Left ventricle myocardium inferior (tissue), 1 donor: Measurements from ENCODE around the gene CYP3A4. TPM values are rescaled to one million over a fixed set of nuclear protein-coding genes. Genes with fewer than 3 reads are reported as not detected.
"Not testable (repeated sequence)": the region's sequence is repeated elsewhere in the genome, so short reads cannot be mapped to it uniquely, and the experiment has no call there.

Experiments
- DNase-seq: peaks from one replicate; pipeline ENCODE4 v3.0.0-alpha.2; 2020
- H3K27ac ChIP-seq: fragments of 200-600 bp; replicated peaks from 2 replicates; pipeline ENCODE4 v1.8.0; 2021
- H3K27me3 ChIP-seq: fragments of 200-600 bp; 2 replicates; pipeline ENCODE4 v1.8.0; 2021; ENCODE audit warnings: low read depth
- H3K36me3 ChIP-seq: fragments of 200-600 bp; 2 replicates; pipeline ENCODE4 v1.8.0; 2021
- H3K4me1 ChIP-seq: fragments of 200-600 bp; 2 replicates; pipeline ENCODE4 v1.8.0; 2021
- H3K4me3 ChIP-seq: fragments of 200-600 bp; 2 replicates; pipeline ENCODE4 v1.8.0; 2021; ENCODE audit warnings: mild to moderate bottlenecking, moderate library complexity
- H3K9me3 ChIP-seq: fragments of 200-600 bp; replicated peaks from 2 replicates; pipeline ENCODE4 v1.8.0; 2021
- CTCF ChIP-seq: fragments of 200-600 bp; IDR thresholded peaks from 2 replicates; pipeline ENCODE4 v1.8.0; 2021; ENCODE audit warnings: antibody characterized with exemption, mild to moderate bottlenecking, borderline replicate concordance
- intact Hi-C: fragments of 100-400 bp; cut with micrococcal nuclease; formaldehyde crosslinking; loops from one replicate; pipeline ENCODE4 v1.11.0; 2022
- total RNA-seq: library from RNA; stranded (reverse); fragmentation: NEBNext Ultra II Directional; extraction: Animal tissue kit (Norgen Biotek cat#: 25700); gene quantifications from one replicate; pipeline ENCODE4 v1.2.1, GENCODE V29; 2021
- donor health status: DM: no; HTN: yes; CAD: no; lungs with severe emphysema.

The CYP3A4 gene
- total RNA-seq, 1 donor from 2014 or later: not detected

GRCh38 chr7:99820408-99821027 is 36.5 kb upstream of the CYP3A4 start:
- H3K36me3 ChIP-seq: no peaks in the 10 kb centered on the region
- no peak for DNase-seq
- no peaks in the 10 kb centered on the region for H3K9me3 ChIP-seq
- TF ChIP-seq CTCF: no peak
- H3K4me1 ChIP-seq: no peaks in the 10 kb centered on the region
- H3K27me3 ChIP-seq: no peaks in the 10 kb centered on the region
- no peak overlapping the region for H3K4me3 ChIP-seq
- intact Hi-C loops: no loop called here
- no peak overlapping the region for H3K27ac ChIP-seq

- H3K4me1 ChIP-seq: no peaks in the 10 kb centered on the region
- peaks cover 23% of the 10 kb centered on the region for H3K9me3 ChIP-seq
- intact Hi-C loops: no loop called here
These were observed 24.8 kb upstream of the CYP3A4 start for GRCh38 chr7:99808766-99809165.

GRCh38 chr7:99806839-99807478 is 23.0 kb upstream of the CYP3A4 start:
- no peak for TF ChIP-seq CTCF
- Histone ChIP-seq H3K27me3 (peaks cover 11% of the 10 kb centered on the region), H3K4me3 (no peak overlapping the region), H3K4me1 (no peaks in the 10 kb centered on the region), H3K36me3 (no peaks in the 10 kb centered on the region), H3K9me3 (peaks cover 23% of the 10 kb centered on the region), H3K27ac (no peak overlapping the region)
- intact Hi-C loops: no loop called here
- DNase-seq: no peak

More at GRCh38 chr7:99808766-99809165, 24.8 kb upstream of the CYP3A4 start:
- Histone ChIP-seq H3K36me3 (no peaks in the 10 kb centered on the region), H3K4me3 (no peak overlapping the region), H3K27me3 (no peaks in the 10 kb centered on the region), H3K27ac (no peak overlapping the region)
- DNase-seq: no peak
- TF ChIP-seq CTCF: no peak

GRCh38 chr7:99805641-99806040 is 21.7 kb upstream of the CYP3A4 start:
- no peak for DNase-seq
- no peaks in the 10 kb centered on the region for H3K4me1 ChIP-seq
- H3K36me3 ChIP-seq: no peaks in the 10 kb centered on the region
- peaks cover 23% of the 10 kb centered on the region for H3K9me3 ChIP-seq
- TF ChIP-seq CTCF: no peak
- peaks cover 11% of the 10 kb centered on the region for H3K27me3 ChIP-seq
- no peak overlapping the region for H3K27ac ChIP-seq
- H3K4me3 ChIP-seq: no peak overlapping the region
- intact Hi-C loops: no loop called here

- H3K4me1 ChIP-seq, H3K27ac ChIP-seq, DNase-seq, H3K36me3 ChIP-seq, intact Hi-C loops, H3K4me3 ChIP-seq: not testable (repeated sequence)
- H3K9me3 ChIP-seq: peaks cover 32% of the 10 kb centered on the region
- peaks cover 11% of the 10 kb centered on the region for H3K27me3 ChIP-seq
These were observed 19.1 kb upstream of the CYP3A4 start for GRCh38 chr7:99803118-99803517.

- H3K4me3 ChIP-seq, DNase-seq, H3K4me1 ChIP-seq, intact Hi-C loops, H3K36me3 ChIP-seq, H3K27ac ChIP-seq: not testable (repeated sequence)
- Histone ChIP-seq H3K27me3 (peaks cover 11% of the 10 kb centered on the region), H3K9me3 (peaks cover 37% of the 10 kb centered on the region)
These were observed 17.4 kb upstream of the CYP3A4 start for GRCh38 chr7:99801407-99801806.
